HL-60/S4 treated with retinoic acid at 250 ng/mL for 4 days and 3 days (cell line): ENCODE results near the gene APOC4.

Source experiments
- in situ Hi-C: fragments of 300-500 bp; cut with MboI; formaldehyde crosslinking; loops from 2 replicates; pipeline ENCODE4 v1.7.0; 2022; ENCODE audit warnings: low sequenced_read_pairs

The APOC4 gene

GRCh38 chr19:44990966-44991365 lies 48.9 kb downstream of the APOC4 start:
- in situ Hi-C loops, result no loop called here

- in situ Hi-C loops, result no loop called here
Observed at GRCh38 chr19:44992336-44993163, 50.5 kb downstream of the APOC4 start.

- in situ Hi-C loops, result no loop called here
Observed at GRCh38 chr19:44993526-44993925, 51.5 kb downstream of the APOC4 start.

GRCh38 chr19:44993926-44994537 lies 52.0 kb downstream of the APOC4 start:
- in situ Hi-C loops, result no loop called here
